Small intestine (tissue), 7 donors: ENCODE results near the gene SLC4A11. TPM values are rescaled to one million over a fixed set of nuclear protein-coding genes. Genes with fewer than 3 reads are reported as not detected.
A peak's percentile ranks its signal among the peaks of the same experiment; 100 is the strongest.

Experiments used
- DNase-seq, 2 donors: peaks; one replicate each; pipeline versions ENCODE4 v3.0.0 to v3.0.0-alpha.2; 2013
- FAIRE-seq: peaks from 2 replicates; lab custom pipeline; 2012; peaks lifted over from hg19 to GRCh38; lab: Jason Lieb, UNC
- H3K27ac ChIP-seq, 3 donors: one replicate each; pipeline ENCODE4 v1.5.1; 2013; ENCODE audit warnings: low read length in 2 of 3, mild to moderate bottlenecking in 2 of 3, control low read depth in 1 of 3, inconsistent platforms in 1 of 3, low read depth in 1 of 3, moderate library complexity in 1 of 3
- H3K27me3 ChIP-seq, 3 donors: one replicate each; pipeline ENCODE4 v1.6.1; 2013; ENCODE audit warnings: low read length in 3 of 3, inconsistent platforms in 1 of 3; ENCODE audit not compliant: control insufficient read depth in 3 of 3, insufficient read depth in 3 of 3
- H3K36me3 ChIP-seq, 3 donors: one replicate each; pipeline ENCODE4 v1.6.1; 2013; ENCODE audit warnings: low read length in 3 of 3, inconsistent platforms in 1 of 3, low read depth in 1 of 3, mild to moderate bottlenecking in 1 of 3, moderate library complexity in 1 of 3; ENCODE audit not compliant: control insufficient read depth in 3 of 3, insufficient read depth in 2 of 3
- H3K4me1 ChIP-seq, 3 donors: one replicate each; pipeline ENCODE4 v1.6.1; 2013; ENCODE audit warnings: low read length in 2 of 3, inconsistent platforms in 1 of 3, low read depth in 1 of 3, mild to moderate bottlenecking in 1 of 3, moderate library complexity in 1 of 3; ENCODE audit not compliant: control insufficient read depth in 3 of 3, insufficient read depth in 2 of 3
- H3K4me3 ChIP-seq, 3 donors: one replicate each; pipeline ENCODE4 v1.5.1; 2013; ENCODE audit warnings: low read length in 3 of 3, control low read depth in 1 of 3, inconsistent platforms in 1 of 3, low read depth in 1 of 3, mild to moderate bottlenecking in 1 of 3, moderate library complexity in 1 of 3
- H3K9me3 ChIP-seq, 2 donors: one replicate each; pipeline ENCODE4 v1.6.1; 2013; ENCODE audit warnings: low read depth in 1 of 2, low read length in 1 of 2; ENCODE audit not compliant: control insufficient read depth in 2 of 2, insufficient read depth in 1 of 2
- WGBS, 3 donors: extraction: QIAGEN DNeasy Blood & Tissue Kit; methylation state at CpG; one replicate each; pipeline ENCODE4 v1.1.7; 2013; 5-methylcytosine and 5-hydroxymethylcytosine counted together
- polyA plus RNA-seq, 4 donors: library from polyadenylated mRNA; stranded (reverse) in 3 of 4; unstranded in 1 of 4; fragments of 200-250 nt in 3 of 4; fragments of 120-200 nt in 1 of 4; gene quantifications; one replicate each; pipeline versions ENCODE4 v1.2.1 to v1.2.3, GENCODE V29; 2013
- donor health status: healthy with polysubstance abuse.
- donor health status: control.
- donor health status: control.
- donor health status: Bipolar disorder and iron deficiency.
- donor health status: healthy.

SLC4A11 gene
- polyA plus RNA-seq, 4 donors: 0.24 to 0.57 (median 0.36) TPM

GRCh38 chr20:3227936-3228749, 10.8 kb downstream of the SLC4A11 start:
- no peaks in the 10 kb centered on the region for H3K27me3 ChIP-seq
- DNase-seq (no peak), FAIRE-seq (no peak)
- WGBS, 3 donors: 81 to 89% (median 87%) methylated on average over 35 to 42 of the region's 42 CpGs
- no peak overlapping the region for H3K27ac ChIP-seq
- no peak overlapping the region for H3K4me3 ChIP-seq
- H3K4me1 ChIP-seq: no peaks in the 10 kb centered on the region
- peaks cover 0 to 29% (median 6%) of the 10 kb centered on the region in 3 donors for H3K36me3 ChIP-seq
- no peaks in the 10 kb centered on the region for H3K9me3 ChIP-seq

- Histone ChIP-seq H3K27ac (no peak overlapping the region), H3K9me3 (no peaks in the 10 kb centered on the region), H3K4me3 (no peak overlapping the region), H3K36me3 (peaks cover 0 to 35% (median 6%) of the 10 kb centered on the region in 3 donors), H3K4me1 (no peaks in the 10 kb centered on the region), H3K27me3 (no peaks in the 10 kb centered on the region)
- FAIRE-seq (no peak), DNase-seq (no peak)
- WGBS, 3 donors: 72 to 75% (median 72%) methylated on average over 7 of the region's 7 CpGs
Observed at GRCh38 chr20:3227506-3227905, 11.5 kb downstream of the SLC4A11 start.

- WGBS, 3 donors: 94 to 97% (median 96%) methylated on average over 14 of the region's 14 CpGs
- no peak for FAIRE-seq
Observed at GRCh38 chr20:3226864-3227263, 12.1 kb downstream of the SLC4A11 start.

GRCh38 chr20:3226093-3226492, 12.9 kb downstream of the SLC4A11 start:
- 88% methylated on average over 10 of the region's 10 CpGs for WGBS, 3 donors
- Histone ChIP-seq H3K4me3 (no peak overlapping the region), H3K27me3 (no peaks in the 10 kb centered on the region), H3K9me3 (no peaks in the 10 kb centered on the region), H3K27ac (no peak overlapping the region), H3K36me3 (peaks cover 0 to 48% (median 6%) of the 10 kb centered on the region in 3 donors), H3K4me1 (no peaks in the 10 kb centered on the region)
- no peak for DNase-seq
- FAIRE-seq: no peak

More at GRCh38 chr20:3226864-3227263, 12.1 kb downstream of the SLC4A11 start:
- Histone ChIP-seq H3K4me3 (no peak overlapping the region), H3K9me3 (no peaks in the 10 kb centered on the region), H3K4me1 (no peaks in the 10 kb centered on the region), H3K27ac (no peak overlapping the region), H3K27me3 (no peaks in the 10 kb centered on the region), H3K36me3 (peaks cover 0 to 41% (median 6%) of the 10 kb centered on the region in 3 donors)
- no peak for DNase-seq

- Histone ChIP-seq H3K4me3 (no peak overlapping the region), H3K27ac (no peak overlapping the region), H3K4me1 (no peaks in the 10 kb centered on the region), H3K27me3 (no peaks in the 10 kb centered on the region), H3K36me3 (peaks cover 0 to 61% (median 6%) of the 10 kb centered on the region in 3 donors), H3K9me3 (no peaks in the 10 kb centered on the region)
- WGBS, 3 donors: 75 to 83% (median 81%) methylated on average over 8 of the region's 8 CpGs
- DNase-seq (peak; percentile 61 to 86), FAIRE-seq (no peak)
Observed at GRCh38 chr20:3224681-3225421, 14.1 kb downstream of the SLC4A11 start.

GRCh38 chr20:3223994-3224680, 14.9 kb downstream of the SLC4A11 start:
- H3K4me3 ChIP-seq: no peak overlapping the region
- H3K9me3 ChIP-seq: no peaks in the 10 kb centered on the region
- peaks cover 0 to 67% (median 6%) of the 10 kb centered on the region in 3 donors for H3K36me3 ChIP-seq
- no peaks in the 10 kb centered on the region for H3K4me1 ChIP-seq
- FAIRE-seq (no peak), DNase-seq (no peak)
- H3K27me3 ChIP-seq: no peaks in the 10 kb centered on the region
- no peak overlapping the region for H3K27ac ChIP-seq
- WGBS, 3 donors: 73 to 87% (median 76%) methylated on average over 20 of the region's 20 CpGs

- H3K4me3 ChIP-seq: no peak overlapping the region
- H3K36me3 ChIP-seq: peaks cover 0 to 70% (median 6%) of the 10 kb centered on the region in 3 donors
- WGBS, 3 donors: 55 to 76% (median 74%) methylated on average over 6 of the region's 6 CpGs
- no peaks in the 10 kb centered on the region for H3K27me3 ChIP-seq
- no peak for FAIRE-seq
- H3K4me1 ChIP-seq: no peaks in the 10 kb centered on the region
- no peak for DNase-seq
- H3K27ac ChIP-seq: no peak overlapping the region
- no peaks in the 10 kb centered on the region for H3K9me3 ChIP-seq
Observed at GRCh38 chr20:3223651-3223993, 15.4 kb downstream of the SLC4A11 start.
